ENCODE data around the gene PAH.

DNA sequence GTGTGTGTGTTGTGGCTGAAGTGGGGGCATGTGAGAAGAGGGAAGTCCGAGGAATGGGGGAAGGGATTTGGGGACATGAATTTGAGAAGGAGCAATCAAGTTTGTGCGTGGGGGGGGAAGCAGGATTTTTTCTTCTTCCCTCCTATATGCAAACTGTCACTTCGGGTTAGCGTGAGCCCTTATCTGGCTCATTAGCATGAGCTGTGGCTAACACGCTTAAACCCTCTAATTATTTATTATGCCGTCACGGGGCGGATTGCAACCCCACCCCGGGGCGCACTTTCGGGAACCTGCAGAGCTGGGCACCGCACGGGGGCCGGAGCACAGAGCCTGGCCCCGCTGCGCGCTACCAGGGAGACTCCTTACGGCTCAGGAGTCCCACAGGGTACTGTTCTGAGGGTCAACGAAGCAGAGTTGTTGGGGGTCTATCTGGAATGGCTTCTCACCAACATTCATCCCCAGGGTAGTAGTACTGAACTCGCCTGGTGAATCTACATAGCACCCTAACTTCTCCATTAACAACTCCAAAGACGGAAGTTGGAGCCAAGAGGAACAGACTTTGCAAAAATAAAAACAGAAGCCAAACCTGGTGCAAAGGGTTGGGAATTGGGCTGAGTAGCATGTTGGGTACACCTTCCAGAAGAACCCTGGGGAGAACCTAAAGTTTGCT lies 34.0 kb upstream of the PAH start:
- TF ChIP-seq, protein P1, sequence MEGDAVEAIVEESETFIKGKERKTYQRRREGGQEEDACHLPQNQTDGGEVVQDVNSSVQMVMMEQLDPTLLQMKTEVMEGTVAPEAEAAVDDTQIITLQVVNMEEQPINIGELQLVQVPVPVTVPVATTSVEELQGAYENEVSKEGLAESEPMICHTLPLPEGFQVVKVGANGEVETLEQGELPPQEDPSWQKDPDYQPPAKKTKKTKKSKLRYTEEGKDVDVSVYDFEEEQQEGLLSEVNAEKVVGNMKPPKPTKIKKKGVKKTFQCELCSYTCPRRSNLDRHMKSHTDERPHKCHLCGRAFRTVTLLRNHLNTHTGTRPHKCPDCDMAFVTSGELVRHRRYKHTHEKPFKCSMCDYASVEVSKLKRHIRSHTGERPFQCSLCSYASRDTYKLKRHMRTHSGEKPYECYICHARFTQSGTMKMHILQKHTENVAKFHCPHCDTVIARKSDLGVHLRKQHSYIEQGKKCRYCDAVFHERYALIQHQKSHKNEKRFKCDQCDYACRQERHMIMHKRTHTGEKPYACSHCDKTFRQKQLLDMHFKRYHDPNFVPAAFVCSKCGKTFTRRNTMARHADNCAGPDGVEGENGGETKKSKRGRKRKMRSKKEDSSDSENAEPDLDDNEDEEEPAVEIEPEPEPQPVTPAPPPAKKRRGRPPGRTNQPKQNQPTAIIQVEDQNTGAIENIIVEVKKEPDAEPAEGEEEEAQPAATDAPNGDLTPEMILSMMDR (conservative IDR thresholded peaks at IDR 0.05; ENCODE audit: low read length): no peak
- TF ChIP-seq EZH2phosphoT487 (IDR thresholded peaks at IDR 0.05; ENCODE audit: borderline replicate concordance): no peak

All from Loucy (cell line).